ENCODE results near the gene BCAS3.

GRCh38 chr17:60923000-60923399, 245.3 kb downstream of the BCAS3 start:
- TF ChIP-seq TAF1 (IDR thresholded peaks at IDR 0.05; ENCODE audit: low read depth) (no peak), FOXM1 (IDR thresholded peaks at IDR 0.05; ENCODE audit: borderline replicate concordance, low read depth) (no peak), CREB1 (IDR thresholded peaks at IDR 0.05; ENCODE audit: low read depth) (no peak), EP300 (IDR thresholded peaks at IDR 0.05; ENCODE audit: borderline replicate concordance) (no peak), MAX (IDR thresholded peaks at IDR 0.05) (no peak), NFIC (IDR thresholded peaks at IDR 0.05) (no peak), ZBTB7A (IDR thresholded peaks at IDR 0.05; ENCODE audit: low read depth) (no peak), RAD21 (IDR thresholded peaks at IDR 0.05; ENCODE audit: low read depth) (no peak), TCF12 (IDR thresholded peaks at IDR 0.05; ENCODE audit: low read depth) (no peak), TEAD4 (IDR thresholded peaks at IDR 0.05) (no peak), YY1 (IDR thresholded peaks at IDR 0.05; ENCODE audit: low read depth) (no peak), REST (IDR thresholded peaks at IDR 0.05; ENCODE audit: low read depth) (no peak), CEBPB (IDR thresholded peaks at IDR 0.05) (no peak)

Data from Ishikawa (cell line).